Endothelial cell of umbilical vein (primary cell): ENCODE measurements around the gene LLPH. TPM values are rescaled to one million over a fixed set of nuclear protein-coding genes. Genes with fewer than 3 reads are reported as not detected.

Source experiments
- BruUV-seq: library from RNA; stranded (reverse); fragments of 400-500 nt; replicated peaks from 2 replicates; lab custom pipeline; 2021; lab: Mats Ljungman, UMichigan
- CTCF ChIA-PET: fragments of 300-600, 350-600 bp; sonication (Branson Sonifier 250); formaldehyde crosslinking; loops from one replicate; lab custom pipeline; 2021; ENCODE audit warnings: antibody characterized with exemption, inconsistent platforms; lab: Charles Lee
- POLR2A ChIA-PET: fragments of 300-600, 350-600 bp; sonication (Branson Sonifier 250); formaldehyde crosslinking; loops from one replicate; lab custom pipeline; 2021; ENCODE audit warnings: antibody characterized with exemption, inconsistent platforms; lab: Charles Lee
- DNase-seq: peaks from one replicate; pipeline ENCODE4 v3.0.0-alpha.2; 2011; ENCODE audit warnings: low read depth, low spot score
- FAIRE-seq: peaks from 2 replicates; lab custom pipeline; 2011; peaks lifted over from hg19 to GRCh38; lab: Jason Lieb, UNC
- H2AFZ ChIP-seq: 2 replicates; pipeline ENCODE4 v1.6.0; 2012; ENCODE audit warnings: low read depth, low read length, control low read depth, inconsistent platforms
- H3K27ac ChIP-seq: 2 replicates; pipeline ENCODE4 v1.5.1; 2011; ENCODE audit warnings: low read depth, mild to moderate bottlenecking, control low read depth, low read length, moderate library complexity; ENCODE audit not compliant: insufficient read depth
- H3K27me3 ChIP-seq, 2 experiments: 2 replicates each; pipeline versions ENCODE4 v1.6.0 to v1.6.1; 2011; ENCODE audit warnings: low read length in 2 of 2, mixed read lengths in 1 of 2; ENCODE audit not compliant: control insufficient read depth in 2 of 2, insufficient read depth in 2 of 2
- H3K36me3 ChIP-seq, 2 experiments: 2 replicates in 1 of 2; 3 replicates in 1 of 2; pipeline ENCODE4 v1.5.1; 2011; ENCODE audit warnings: low read length in 2 of 2, mild to moderate bottlenecking in 1 of 2, moderate library complexity in 1 of 2; ENCODE audit not compliant: control insufficient read depth in 2 of 2, insufficient read depth in 2 of 2; ENCODE audit errors: extremely low read depth in 1 of 2
- H3K4me1 ChIP-seq: 3 replicates; pipeline ENCODE4 v1.5.1; 2011; ENCODE audit warnings: mild to moderate bottlenecking, low read length; ENCODE audit not compliant: control insufficient read depth, insufficient read depth; ENCODE audit errors: extremely low read depth
- H3K4me2 ChIP-seq: 2 replicates; pipeline ENCODE4 v1.6.1; 2011; ENCODE audit warnings: low read length, control low read depth, mixed read lengths; ENCODE audit not compliant: insufficient read depth
- H3K4me3 ChIP-seq, 3 experiments: fragments of 200-600 bp in 1 of 3; sonication (generic), shearing (Covaris generic) in 1 of 3; replicated peaks in 1 of 3; 2 replicates each; pipeline ENCODE4 v1.5.1; 2011 to 2016; ENCODE audit warnings: control low read depth in 3 of 3, low read length in 3 of 3, mild to moderate bottlenecking in 2 of 3, inconsistent platforms in 1 of 3, low read depth in 1 of 3, moderate library complexity in 1 of 3; ENCODE audit not compliant: insufficient read depth in 1 of 3
- H3K79me2 ChIP-seq: 2 replicates; pipeline ENCODE4 v1.6.0; 2012; ENCODE audit warnings: low read length, inconsistent platforms; ENCODE audit not compliant: control insufficient read depth, insufficient read depth
- H3K9ac ChIP-seq: replicated peaks from 2 replicates; pipeline ENCODE3; 2011; ENCODE audit warnings: low read length, control low read depth; ENCODE audit not compliant: insufficient read depth; ENCODE audit errors: extremely low read depth
- H3K9me1 ChIP-seq: replicated peaks from 3 replicates; pipeline ENCODE4 v1.6.0; 2011; ENCODE audit warnings: mild to moderate bottlenecking, low read length; ENCODE audit not compliant: control insufficient read depth, insufficient read depth; ENCODE audit errors: extremely low read depth
- H3K9me3 ChIP-seq: replicated peaks from 2 replicates; pipeline ENCODE4 v1.5.1; 2012; ENCODE audit warnings: low read length, inconsistent platforms; ENCODE audit not compliant: control insufficient read depth, insufficient read depth
- H4K20me1 ChIP-seq: replicated peaks from 2 replicates; pipeline ENCODE3; 2011; ENCODE audit warnings: mild to moderate bottlenecking, low read length; ENCODE audit not compliant: control insufficient read depth, insufficient read depth; ENCODE audit errors: extremely low read depth
- EZH2 ChIP-seq: IDR thresholded peaks from 2 replicates; pipeline ENCODE4 v1.6.1; 2012; ENCODE audit warnings: borderline replicate concordance, low read depth, mild to moderate bottlenecking, moderate library complexity, low read length, inconsistent platforms; ENCODE audit not compliant: severe bottlenecking
- FOS ChIP-seq: IDR thresholded peaks from 2 replicates; pipeline ENCODE4 v1.6.1; 2011; ENCODE audit warnings: mild to moderate bottlenecking, low read length, moderate library complexity, borderline replicate concordance; ENCODE audit not compliant: insufficient read depth
- GATA2 ChIP-seq: IDR thresholded peaks from 2 replicates; pipeline ENCODE4 v1.7.0; 2011; ENCODE audit warnings: low read depth, mild to moderate bottlenecking, moderate library complexity, mixed read lengths, low read length; ENCODE audit not compliant: insufficient read length, insufficient read depth
- JUN ChIP-seq: IDR thresholded peaks from 2 replicates; pipeline ENCODE4 v1.6.1; 2011; ENCODE audit warnings: borderline replicate concordance, low read depth; ENCODE audit not compliant: insufficient read length, insufficient read depth
- MYC ChIP-seq: IDR thresholded peaks from one replicate; pipeline ENCODE4 v1.6.1; 2011; ENCODE audit warnings: mild to moderate bottlenecking, low read depth, low read length
- POLR2AphosphoS5 ChIP-seq: IDR thresholded peaks from 2 replicates; pipeline ENCODE4 v1.6.1; 2012; ENCODE audit warnings: low read depth, mild to moderate bottlenecking, control low read depth, low read length, moderate library complexity; ENCODE audit not compliant: insufficient read depth
- dilution Hi-C: fragments of 300-500 bp; cut with MboI; formaldehyde crosslinking; loops from one replicate; pipeline ENCODE4 v1.15.0; 2019; ENCODE audit warnings: low sequenced_read_pairs; ENCODE audit not compliant: extremely low pct_ligation_motif_present
- intact Hi-C: fragments of 100-400 bp; cut with micrococcal nuclease; formaldehyde crosslinking; loops from one replicate; pipeline ENCODE4 v1.10.0; 2022
- polyA plus RNA-seq, 4 experiments: library from polyadenylated mRNA; depleted of rRNA in 3 of 4; stranded (reverse) in 3 of 4; unstranded in 1 of 4; fragments of >200 nt; gene quantifications; 2 replicates each; pipeline versions ENCODE4 v1.2.1 to v1.2.3, GENCODE V29; 2011 to 2012; ENCODE audit warnings: missing spikeins in 1 of 4
- total RNA-seq: library from RNA; stranded (reverse); gene quantifications from 2 replicates; pipeline ENCODE4 v1.2.3, GENCODE V29; 2021
- TF ChIP-seq, protein P1 (sequence below), 2 donors: IDR thresholded peaks; 1 replicate in 1 of 2; 2 replicates in 1 of 2; pipeline ENCODE4 v1.5.1; 2011; ENCODE audit warnings: low read length in 2 of 2, mild to moderate bottlenecking in 2 of 2, moderate library complexity in 2 of 2, control low read depth in 1 of 2, inconsistent platforms in 1 of 2, low read depth in 1 of 2; ENCODE audit not compliant: insufficient read depth in 1 of 2; ENCODE audit errors: extremely low read depth in 1 of 2

LLPH gene
- total and polyA plus RNA-seq, 2 donors (not counting 3 experiments of a cell fraction or from before 2014, with no cell fraction given): 4.0 to 34.0 TPM

DNA sequence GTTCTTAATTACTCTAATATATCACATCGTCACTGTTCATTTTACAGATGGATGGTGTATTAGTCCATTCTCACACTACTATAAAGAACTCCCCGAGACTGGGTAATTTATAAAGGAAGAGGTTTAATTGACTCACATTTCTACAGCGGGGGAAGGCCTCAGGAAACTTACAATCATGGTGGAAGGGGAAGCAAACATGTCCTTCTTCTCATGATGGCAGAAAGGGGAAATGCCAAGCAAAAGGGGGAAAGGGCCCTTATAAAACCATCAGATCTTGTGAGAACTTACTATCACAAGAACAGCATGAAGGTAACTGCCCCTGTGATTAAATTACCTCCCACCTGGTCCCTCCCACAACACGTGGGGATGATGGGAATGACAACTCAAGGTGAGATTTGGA is 32.7 kb upstream of the LLPH start:
- H3K4me2 ChIP-seq: no peak overlapping the region
- peaks cover 3% of the 10 kb centered on the region for H3K4me1 ChIP-seq
- ChIA-PET CTCF (interaction anchor here (1.5 kb wide), 1 partner anchor 18 kb away, joined by 3 read pairs; no protein-coding TSS in a partner anchor), POLR2A (no interaction called here)
- TF ChIP-seq, protein P1, sequence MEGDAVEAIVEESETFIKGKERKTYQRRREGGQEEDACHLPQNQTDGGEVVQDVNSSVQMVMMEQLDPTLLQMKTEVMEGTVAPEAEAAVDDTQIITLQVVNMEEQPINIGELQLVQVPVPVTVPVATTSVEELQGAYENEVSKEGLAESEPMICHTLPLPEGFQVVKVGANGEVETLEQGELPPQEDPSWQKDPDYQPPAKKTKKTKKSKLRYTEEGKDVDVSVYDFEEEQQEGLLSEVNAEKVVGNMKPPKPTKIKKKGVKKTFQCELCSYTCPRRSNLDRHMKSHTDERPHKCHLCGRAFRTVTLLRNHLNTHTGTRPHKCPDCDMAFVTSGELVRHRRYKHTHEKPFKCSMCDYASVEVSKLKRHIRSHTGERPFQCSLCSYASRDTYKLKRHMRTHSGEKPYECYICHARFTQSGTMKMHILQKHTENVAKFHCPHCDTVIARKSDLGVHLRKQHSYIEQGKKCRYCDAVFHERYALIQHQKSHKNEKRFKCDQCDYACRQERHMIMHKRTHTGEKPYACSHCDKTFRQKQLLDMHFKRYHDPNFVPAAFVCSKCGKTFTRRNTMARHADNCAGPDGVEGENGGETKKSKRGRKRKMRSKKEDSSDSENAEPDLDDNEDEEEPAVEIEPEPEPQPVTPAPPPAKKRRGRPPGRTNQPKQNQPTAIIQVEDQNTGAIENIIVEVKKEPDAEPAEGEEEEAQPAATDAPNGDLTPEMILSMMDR (IDR thresholded peaks at IDR 0.05; ENCODE audit: extremely low read depth in 1 of 2, insufficient read depth in 1 of 2, low read depth in 1 of 2, low read length in 2 of 2): no peak
- no peak for TF ChIP-seq EZH2
- TF ChIP-seq POLR2AphosphoS5: no peak
- TF ChIP-seq GATA2: no peak
- no peak for TF ChIP-seq FOS
- TF ChIP-seq MYC: no peak
- TF ChIP-seq JUN: no peak
- dilution Hi-C loops: no loop called here
- H3K27ac ChIP-seq: no peak overlapping the region
- H4K20me1 ChIP-seq: peaks cover 3% of the 10 kb centered on the region
- H2AFZ ChIP-seq: no peak overlapping the region
- H3K79me2 ChIP-seq: peaks cover 71% of the 10 kb centered on the region
- no peaks in the 10 kb centered on the region for H3K9me1 ChIP-seq
- H3K9me3 ChIP-seq: no peaks in the 10 kb centered on the region
- no peak overlapping the region for H3K4me3 ChIP-seq
- no peak for FAIRE-seq
- BruUV-seq: no TSS peak
- peaks cover 0 to 3% of the 10 kb centered on the region in 2 experiments for H3K36me3 ChIP-seq
- no peak overlapping the region for H3K9ac ChIP-seq
- H3K27me3 ChIP-seq: no peaks in the 10 kb centered on the region
- DNase-seq: no peak
- intact Hi-C loops: no loop called here
